C1 segment of cervical spinal cord (tissue), 14 donors: ENCODE results near the gene CRYBB1.
"Not testable (repeated sequence)": the region's sequence is repeated elsewhere in the genome, so short reads cannot be mapped to it uniquely, and the experiment has no call there.

Source experiments
- DNase-seq, 14 donors: peaks; one replicate each; lab custom pipeline; 2025; lab: John Stamatoyannopoulos, UW

The CRYBB1 gene

GRCh38 chr22:26636296-26636695, 18.5 kb upstream of the CRYBB1 start:
- no peak for DNase-seq

DNA sequence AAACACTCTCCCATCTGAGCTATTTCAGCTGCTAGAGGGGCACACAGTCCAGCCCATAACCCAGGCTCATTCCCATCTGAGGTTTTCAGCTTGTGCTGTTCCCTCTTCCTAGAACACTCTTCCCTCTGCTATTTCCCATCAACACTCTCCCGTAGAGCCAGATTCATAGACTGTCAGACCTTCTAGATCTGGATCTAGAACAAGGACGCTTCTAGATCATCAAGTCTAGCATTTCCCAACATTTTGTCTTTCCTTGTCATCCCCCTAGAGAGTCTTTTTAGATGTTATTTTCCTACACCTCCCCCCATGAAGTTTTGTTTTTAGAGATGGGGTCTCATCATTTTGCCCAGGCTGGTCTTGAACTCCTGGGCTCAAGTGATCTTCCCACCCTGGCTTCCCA, 17.3 kb upstream of the CRYBB1 start:
- no peak for DNase-seq

DNA sequence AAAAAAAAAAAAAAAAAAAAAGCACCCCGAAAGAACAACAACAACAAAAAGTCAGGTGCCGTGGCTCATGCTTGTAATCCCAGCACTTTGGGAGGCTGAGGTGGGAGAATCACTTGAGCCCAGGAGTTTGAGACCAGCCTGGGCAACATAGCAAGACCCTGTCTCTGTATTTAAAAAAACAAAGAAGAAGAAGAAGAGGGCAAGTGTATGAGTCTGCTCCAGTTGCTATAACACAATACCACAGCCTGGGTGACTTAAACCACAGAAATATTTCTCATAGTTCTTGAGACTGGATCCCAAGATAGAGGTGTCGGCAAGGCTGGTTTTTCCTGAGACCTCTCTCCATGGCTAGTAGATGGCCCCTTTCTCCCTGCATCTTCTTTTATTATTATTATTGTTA, 16.4 kb upstream of the CRYBB1 start:
- no peak for DNase-seq

GRCh38 chr22:26632422-26633155, 14.8 kb upstream of the CRYBB1 start:
- no peak for DNase-seq

DNA sequence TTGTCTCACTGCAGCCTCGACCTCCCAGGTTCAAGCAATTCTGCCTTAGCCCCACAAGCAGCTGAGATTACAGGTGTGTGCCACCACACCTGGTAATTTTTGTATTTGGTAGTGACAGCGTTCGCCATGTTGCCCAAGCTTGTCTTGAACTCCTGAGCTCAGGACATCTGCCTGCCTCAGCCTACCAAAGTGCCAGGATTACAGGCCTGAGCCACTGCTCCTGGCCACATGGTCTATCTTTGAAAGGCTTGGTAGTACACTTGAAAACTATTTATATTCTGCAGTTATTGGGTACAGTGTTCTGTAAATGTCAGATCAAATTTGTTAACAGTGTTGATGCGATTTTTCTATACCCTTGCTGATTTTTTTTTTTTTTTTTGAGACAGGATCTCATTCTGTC, 13.5 kb upstream of the CRYBB1 start:
- DNase-seq = no peak

DNA sequence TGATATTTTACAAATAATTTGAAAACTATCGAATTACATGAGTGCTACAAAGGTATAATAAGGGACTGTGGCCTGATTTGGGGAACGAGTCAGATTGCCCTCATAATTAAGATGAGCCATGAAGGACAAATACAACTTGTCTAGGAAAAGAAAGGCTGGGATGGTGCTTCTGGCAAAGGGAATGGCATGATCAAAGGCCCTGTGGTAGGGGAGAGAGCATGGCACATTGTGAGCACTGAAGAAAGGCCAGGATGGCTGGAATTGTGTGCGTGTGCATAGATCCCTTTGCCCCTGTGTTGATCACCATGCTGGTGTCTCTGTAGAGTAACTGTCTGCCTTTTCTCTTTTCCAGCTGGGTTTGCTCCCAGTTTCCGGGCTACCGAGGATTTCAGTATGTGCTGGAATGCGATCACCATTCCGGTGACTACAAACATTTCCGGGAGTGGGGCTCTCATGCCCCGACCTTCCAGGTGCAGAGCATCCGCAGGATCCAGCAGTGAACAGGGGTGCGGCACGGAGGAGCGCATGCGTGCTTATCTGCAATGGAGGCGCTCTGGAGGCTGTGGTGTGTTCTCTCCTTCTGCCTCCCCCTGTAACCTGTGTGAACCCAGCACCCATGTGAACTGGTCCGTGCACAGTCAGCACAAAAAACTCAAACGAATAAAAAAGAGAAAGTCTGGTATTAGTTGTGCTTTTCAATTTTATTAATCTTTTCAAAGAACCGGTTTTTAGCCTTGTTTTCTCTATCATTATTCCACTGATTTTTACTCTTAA, 12.3 kb upstream of the CRYBB1 start:
- DNase-seq = no peak

GRCh38 chr22:26624803-26625202, 7.0 kb upstream of the CRYBB1 start:
- DNase-seq = no peak

DNA sequence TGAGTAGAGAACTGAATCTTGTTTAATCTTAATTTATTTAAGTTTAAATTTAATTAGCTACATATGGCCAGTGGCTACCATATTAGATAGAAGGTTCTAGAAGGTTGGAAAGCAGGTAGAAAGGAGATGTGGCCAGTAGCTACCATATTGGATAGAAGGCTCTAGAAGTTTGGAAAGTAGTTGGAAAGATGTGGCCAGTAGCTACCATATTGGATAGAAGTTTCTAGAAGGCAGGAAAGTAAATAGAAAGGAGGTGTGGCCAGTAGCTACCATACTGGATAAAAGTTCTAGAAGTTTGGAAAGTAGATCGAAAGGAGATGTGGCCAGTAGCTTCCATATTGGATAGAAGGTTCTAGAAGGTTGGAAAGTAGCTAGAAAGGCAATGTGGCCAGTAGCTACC, 6.2 kb upstream of the CRYBB1 start:
- no peak for DNase-seq

DNA sequence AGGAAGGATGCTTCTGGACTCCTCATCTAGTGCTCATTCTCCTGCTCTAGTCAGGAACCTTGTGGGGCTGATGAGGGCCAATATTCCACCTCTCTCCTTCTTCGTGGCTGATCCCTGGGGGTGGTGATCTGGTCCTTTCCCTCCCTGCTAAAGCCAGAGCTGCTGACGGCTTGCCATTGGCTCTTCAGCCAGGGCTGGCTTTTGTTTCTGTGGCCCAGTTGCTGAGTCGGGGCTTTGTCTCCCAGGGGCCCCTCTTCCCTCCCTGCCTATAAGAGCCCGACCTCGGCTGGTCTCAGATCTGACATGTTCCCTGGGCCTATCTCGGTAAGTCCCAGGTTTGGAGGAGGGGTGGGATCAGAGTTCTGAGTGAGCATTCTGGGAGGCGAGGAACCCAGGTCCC, 3.8 kb upstream of the CRYBB1 start, which contains the start of gene CRYBA4:
Gene CRYBA4, plus strand, starts transcription at position 301 of the 400 bp plus-strand sequence. CDS start 634 bp downstream, outside the sequence.
- no peak for DNase-seq

DNA sequence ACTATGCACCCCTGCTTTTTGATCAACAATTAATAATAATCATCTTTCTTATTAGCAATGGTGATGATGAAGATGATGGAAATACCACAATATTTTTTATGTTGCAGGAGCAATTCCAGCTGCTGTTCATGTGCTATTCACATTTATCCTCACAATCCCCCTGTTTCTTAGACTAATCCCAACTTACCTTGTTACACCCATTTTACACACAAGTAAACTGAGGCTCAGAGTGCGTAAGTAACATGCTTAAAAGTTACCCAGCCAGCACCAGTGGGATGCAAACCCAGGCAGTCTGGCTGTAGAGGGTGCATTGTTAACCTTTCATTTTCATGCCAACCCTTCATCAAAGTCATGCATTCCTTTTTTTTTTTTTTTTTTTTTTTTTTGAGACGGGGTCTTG, 2.4 kb upstream of the CRYBB1 start:
- no peak for DNase-seq

DNA sequence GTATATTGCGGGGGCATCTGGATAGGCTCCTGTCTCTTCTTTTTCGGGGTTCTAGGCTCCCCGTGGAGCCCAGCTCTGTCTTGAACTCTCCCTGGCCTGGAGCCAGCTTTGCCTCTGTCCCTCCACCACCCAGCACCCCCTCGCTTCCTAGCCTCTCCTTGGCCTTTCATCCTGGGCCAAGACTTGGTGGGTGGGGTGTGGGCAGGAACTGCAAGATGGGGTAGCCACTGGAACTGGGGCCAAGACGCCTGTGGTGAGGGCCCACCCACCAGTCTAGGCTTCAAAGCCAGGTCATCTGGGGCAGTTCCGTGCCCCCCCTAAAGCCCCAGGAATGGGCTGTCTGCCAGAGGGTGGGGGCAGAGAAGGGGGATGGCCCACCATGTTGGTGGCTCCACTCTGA, 1.7 kb upstream of the CRYBB1 start:
- DNase-seq = no peak

GRCh38 chr22:26618455-26618854, 628 bp upstream of the CRYBB1 start:
- no peak for DNase-seq

DNA sequence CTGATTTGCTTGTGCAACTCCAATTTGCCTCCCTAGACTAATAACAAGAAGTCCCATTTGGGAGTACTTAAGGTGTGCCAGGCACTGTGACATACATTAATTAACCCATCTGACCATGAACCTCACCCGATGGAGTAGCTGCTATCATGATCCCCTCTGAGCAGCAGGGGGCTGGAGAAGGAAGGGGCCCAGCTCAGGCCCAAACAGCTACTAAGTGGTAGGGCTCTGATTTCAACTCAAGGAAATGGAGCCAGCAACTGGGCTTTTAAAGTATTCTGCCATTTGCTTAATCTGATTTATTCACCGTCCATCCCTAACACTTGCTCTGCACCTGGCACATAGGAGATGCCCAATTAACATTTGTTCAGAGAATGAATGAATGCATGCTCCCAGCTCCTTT, 1.2 kb downstream of the CRYBB1 start:
- no peak for DNase-seq

- no peak for DNase-seq
Measured at GRCh38 chr22:26615830-26616435, 1.9 kb downstream of the CRYBB1 start.

DNA sequence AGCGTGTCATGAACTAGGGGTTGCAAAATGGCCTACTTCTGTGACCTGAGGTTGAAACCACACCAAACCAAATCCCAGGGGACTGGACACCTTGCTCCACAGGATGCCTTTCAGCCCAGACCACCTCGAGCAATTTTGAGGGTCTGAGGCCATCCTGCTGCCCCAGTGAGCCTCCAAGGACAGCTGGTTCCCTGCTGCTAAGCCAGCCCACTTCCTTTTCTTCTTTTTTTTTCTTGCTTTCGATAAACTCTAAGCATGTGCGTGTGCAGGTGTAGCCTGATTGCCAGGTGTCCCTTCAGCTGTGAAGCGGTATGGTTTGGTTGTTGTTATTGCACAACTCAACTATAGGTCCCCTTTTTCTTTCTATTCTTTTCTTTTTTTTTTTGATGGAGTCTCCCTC, 2.7 kb downstream of the CRYBB1 start:
- no peak for DNase-seq

DNA sequence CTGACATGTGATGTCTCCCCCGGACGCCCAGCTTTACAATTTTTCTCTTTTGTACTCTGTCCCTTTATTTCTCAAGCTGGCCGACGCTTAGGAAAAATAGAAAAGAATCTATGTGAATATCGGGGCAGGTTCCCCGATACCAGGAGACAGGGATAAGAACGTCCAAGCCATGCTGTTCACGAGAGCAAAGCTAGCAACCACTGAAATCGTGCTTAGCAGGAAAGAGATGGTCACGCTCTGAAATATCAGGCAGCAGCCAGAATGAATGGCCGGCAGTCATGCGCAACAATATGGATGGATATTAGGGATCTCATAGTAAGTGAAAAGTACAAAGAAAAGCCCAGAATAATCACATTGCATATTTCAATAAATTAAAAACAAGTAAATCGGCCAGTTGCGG, 3.5 kb downstream of the CRYBB1 start:
- no peak for DNase-seq

DNA sequence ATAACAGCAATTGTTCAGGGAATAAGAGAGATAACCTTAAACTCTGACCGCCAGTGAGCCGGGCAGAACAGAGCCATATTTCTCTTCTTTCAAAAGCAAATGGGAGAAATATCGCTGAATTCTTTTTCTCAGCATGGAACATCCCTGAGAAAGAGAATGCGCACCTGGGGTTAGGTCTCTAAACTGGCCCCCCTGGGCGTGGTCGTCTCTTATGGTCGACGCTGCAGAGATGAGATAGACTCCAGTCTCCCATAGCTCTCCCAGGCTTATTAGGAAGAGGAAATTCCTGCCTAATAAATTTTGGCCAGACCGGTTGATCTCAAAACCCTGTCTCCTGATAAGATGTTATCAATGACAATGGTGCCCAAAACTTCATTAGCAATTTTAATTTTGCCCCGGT, 4.1 kb downstream of the CRYBB1 start:
- not testable (repeated sequence) for DNase-seq

DNA sequence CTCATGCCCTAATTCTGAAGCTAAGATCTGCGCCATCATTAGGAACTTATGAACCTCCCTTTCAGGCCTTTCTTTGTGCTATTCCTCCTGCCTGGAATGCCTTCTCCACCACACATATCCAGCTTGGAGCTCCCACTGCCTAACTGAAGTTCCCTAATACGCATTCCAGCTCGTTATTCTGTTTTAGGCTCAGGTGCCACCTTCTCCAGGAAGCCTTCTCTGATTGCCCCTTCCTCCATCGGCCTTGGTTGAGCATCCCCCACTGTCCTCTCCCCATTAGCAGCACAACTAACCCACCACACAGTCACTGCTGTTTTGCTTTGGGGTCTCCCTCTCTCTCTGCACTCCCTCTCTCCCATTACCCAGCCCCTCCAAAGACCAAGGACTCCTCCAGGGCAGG, 5.2 kb downstream of the CRYBB1 start:
- no peak for DNase-seq

- no peak for DNase-seq
Measured at GRCh38 chr22:26610996-26611395, 6.8 kb downstream of the CRYBB1 start.

GRCh38 chr22:26610072-26610958, 7.5 kb downstream of the CRYBB1 start:
- peak in 9 of 14 donors; percentile 2 to 60 (median 35) for DNase-seq

DNA sequence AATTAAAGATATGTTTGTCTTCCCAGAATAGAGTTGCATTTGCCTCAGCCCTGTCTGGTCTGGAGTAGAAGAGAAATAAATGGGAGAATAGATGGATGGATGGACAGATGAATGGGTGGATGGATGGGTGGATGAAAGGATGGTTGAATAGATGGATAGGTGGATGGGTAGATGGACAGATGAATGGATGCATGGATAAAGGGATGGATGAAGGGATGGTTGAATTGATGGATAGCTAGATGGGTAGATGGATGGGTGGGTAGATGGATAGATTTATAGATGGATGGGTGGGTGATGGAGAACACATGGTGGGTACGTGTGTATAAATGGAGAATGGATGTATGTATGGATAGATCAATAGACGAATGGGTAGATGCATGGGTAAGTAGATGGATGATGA, 8.5 kb downstream of the CRYBB1 start:
- no peak for DNase-seq

GRCh38 chr22:26608129-26608528, 9.7 kb downstream of the CRYBB1 start:
- DNase-seq = no peak
